Activated T-cell treated with anti-CD3 and anti-CD28 coated beads, Interleukin-2, amount 50 U/mL, for 1 hour (primary cell): Measurements from ENCODE around the gene POP7.
"Not testable (repeated sequence)": the region's sequence is repeated elsewhere in the genome, so short reads cannot be mapped to it uniquely, and the experiment has no call there.

Experiments used
- DNase-seq: peaks from one replicate; pipeline ENCODE4 v3.0.0-alpha.2; 2020

POP7 gene

DNA sequence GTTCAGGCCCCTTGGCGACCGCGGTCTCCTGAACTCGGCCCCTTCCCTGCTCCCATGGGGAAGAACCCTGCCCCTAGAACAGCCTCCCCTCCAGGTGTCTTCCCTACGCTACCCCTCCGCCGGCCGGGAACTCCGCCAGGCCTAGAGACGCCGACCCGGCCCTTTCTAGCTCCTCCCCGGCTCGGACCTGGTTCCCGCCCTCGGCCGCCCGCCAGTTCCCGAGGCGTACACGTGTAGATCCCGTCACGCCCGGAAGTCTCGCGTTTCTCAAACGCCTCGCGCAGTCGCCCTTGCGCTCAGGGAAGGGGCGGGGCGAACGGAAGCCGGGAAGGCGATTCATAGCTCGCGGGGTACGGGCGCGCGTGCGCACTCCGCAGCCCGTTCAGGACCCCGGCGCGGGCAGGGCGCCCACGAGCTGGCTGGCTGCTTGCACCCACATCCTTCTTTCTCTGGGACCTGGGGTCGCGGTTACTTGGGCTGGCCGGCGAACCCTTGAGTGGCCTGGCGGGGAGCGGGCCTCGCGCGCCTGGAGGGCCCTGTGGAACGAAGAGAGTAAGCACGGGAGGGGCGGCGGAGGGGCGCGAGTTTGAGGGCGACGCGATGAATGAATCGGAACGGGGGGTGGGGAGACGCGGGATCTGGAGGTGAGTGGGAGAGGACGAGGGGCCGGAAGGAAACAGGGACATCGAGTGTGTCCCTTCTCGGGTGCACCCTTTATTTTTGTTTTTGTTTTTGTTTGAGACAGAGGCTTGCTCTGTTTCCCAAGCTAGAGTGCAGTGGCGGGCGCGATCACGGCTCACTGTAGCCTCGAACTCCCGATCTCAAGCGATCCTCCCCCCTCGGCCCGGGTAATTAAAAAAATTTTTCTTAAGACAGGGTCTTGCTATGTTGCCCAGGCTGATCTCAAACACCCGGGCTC, at the start of gene POP7:
TSS of gene POP7 (plus strand) at position 369 of the 919 bp plus-strand sequence. CDS start 710 bp downstream, outside the sequence.
- DNase-seq: peak; percentile 97

DNA sequence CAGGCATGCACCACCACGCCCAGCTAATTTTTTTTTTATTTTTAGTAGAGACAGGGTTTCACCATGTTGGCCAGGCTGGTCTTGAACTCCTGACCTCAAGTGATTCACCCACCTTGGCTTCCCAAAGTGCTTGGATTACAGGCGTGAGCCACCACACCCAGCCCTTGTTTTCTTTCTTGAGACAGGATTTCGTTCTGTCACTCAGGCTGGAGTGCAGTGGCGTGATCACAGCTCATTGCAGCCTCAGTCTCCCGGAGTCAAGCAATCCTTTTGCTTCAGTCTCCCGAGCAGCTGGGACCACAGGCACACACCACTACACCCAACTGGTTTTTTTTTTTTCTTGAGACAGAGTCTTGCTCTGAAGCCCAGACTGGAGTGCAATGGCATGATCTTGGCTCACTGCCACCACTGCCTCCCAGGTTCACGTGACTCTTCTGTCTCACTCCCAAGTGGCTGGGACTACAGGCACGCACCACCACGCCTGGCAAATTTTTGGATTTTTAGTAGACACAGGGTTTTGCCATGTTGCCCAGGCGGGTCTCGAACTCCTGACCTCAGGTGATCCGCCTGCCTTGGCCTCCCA, 43.6 kb upstream of the POP7 start:
- DNase-seq: not testable (repeated sequence)

DNA sequence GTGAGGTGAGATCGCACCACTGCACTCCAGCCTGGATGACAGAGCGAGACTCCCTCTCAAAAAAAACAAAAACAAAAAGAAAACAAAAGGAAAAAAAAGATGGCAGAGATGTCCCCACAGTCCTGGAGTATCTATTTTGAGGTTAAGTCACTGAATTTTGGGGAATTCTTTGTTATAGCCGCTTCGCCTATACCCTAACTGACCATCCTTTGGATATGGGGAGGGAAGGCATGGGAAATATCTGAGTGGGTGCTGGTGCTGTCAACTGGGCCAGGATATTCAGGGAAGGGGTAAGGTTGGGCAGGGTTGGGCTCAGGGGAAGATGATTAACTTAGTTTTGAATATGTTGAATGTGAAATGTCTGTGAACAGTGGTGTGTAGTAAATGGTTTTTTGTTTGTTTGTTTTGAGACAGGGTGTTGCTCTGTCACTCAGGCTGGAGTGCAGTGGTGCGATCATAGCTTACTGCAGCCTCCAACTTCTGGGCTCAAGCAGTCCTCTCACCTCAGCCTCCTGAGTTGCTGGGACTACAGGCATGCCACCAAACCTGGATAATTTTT, 40.7 kb upstream of the POP7 start:
- DNase-seq: no peak

DNA sequence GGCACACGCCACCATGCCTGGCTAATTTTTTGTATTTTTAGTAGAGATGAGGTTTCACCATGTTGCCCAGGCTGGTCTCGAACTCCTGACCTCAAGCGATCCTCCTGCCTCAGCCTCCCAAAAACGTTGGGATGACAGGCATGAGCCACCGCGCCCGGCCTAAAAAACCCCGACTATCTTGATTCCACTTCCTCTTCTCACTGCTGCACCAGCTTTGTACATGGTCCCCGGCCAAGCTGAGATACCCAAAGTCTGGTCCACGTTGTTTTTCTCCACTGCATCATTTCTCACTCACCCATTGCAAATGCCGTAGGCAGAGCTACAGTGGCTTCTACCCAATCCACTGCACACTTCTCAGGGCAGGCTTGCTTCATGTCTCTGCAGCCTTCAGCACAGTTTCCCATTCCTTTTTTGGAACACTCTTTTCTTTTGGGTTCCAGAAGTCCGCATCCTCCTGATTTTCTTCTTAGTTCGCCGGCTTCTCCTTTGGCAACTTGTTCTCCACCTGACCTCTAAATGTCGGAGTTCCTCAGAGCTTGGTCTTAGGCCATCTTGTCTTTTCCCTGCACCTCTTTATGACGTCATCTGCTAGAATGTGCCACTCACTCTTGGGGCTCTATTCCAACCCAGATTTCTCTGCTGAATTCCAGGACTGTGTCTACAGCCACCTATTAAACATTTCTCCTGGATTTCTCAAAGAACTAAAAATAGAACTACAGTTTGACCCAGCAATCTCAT, 38.4 kb upstream of the POP7 start:
- no peak for DNase-seq

DNA sequence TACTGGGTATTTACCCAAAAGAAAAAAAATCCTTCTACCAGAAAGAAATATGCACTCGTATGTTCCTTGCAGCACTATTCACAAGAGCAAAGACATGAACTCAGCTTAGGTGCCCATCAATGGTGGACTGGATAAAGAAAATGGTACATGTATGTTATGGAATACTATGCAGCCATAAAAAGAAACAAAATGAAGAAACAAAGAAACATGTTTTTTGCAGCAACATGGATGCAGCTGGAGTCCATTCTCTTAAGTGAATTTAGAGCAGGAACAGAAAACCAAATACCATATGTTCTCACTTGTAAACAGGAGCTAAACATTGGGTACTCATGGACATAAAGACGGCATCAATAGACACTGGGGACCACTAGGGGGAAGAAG, 37.9 kb upstream of the POP7 start:
- no peak for DNase-seq

DNA sequence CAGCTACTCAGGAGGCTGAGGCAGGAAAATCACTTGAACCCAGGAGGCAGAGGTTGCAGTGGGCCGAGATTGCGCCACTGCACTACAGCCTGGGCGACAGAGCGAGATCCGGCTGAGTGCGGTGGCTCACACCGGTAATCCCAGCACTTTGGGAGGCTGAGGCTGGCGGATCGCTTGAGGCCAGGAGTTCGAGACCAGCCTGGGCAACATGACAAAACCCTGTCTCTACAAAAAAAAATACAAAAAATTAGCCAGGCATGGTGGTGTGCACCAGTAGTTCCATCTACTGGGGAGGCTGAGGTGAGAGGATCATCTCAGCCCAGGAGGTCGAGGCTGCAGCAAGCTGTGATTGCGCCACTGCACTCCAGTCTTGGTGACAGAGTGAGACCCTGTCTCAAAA, 36.8 kb upstream of the POP7 start:
- DNase-seq: not testable (repeated sequence)

DNA sequence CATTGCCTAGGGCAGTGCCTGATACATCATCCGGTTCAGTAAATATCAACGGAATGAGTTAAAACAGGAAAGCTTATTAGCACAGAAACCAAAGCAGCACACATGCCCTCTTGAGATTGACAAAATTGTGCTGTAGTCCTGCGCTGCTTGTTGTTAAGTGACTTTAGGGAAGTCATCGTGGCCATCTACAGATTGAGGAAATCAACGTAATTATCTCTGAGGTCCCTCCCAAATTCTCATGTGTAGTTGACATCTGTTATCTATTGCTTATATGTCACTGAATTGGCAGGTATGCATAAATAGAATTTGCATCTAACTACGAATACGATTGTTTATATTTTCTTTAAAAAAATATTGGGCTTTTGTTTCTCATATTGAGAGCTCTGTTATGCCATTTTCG, 35.8 kb upstream of the POP7 start:
- no peak for DNase-seq

DNA sequence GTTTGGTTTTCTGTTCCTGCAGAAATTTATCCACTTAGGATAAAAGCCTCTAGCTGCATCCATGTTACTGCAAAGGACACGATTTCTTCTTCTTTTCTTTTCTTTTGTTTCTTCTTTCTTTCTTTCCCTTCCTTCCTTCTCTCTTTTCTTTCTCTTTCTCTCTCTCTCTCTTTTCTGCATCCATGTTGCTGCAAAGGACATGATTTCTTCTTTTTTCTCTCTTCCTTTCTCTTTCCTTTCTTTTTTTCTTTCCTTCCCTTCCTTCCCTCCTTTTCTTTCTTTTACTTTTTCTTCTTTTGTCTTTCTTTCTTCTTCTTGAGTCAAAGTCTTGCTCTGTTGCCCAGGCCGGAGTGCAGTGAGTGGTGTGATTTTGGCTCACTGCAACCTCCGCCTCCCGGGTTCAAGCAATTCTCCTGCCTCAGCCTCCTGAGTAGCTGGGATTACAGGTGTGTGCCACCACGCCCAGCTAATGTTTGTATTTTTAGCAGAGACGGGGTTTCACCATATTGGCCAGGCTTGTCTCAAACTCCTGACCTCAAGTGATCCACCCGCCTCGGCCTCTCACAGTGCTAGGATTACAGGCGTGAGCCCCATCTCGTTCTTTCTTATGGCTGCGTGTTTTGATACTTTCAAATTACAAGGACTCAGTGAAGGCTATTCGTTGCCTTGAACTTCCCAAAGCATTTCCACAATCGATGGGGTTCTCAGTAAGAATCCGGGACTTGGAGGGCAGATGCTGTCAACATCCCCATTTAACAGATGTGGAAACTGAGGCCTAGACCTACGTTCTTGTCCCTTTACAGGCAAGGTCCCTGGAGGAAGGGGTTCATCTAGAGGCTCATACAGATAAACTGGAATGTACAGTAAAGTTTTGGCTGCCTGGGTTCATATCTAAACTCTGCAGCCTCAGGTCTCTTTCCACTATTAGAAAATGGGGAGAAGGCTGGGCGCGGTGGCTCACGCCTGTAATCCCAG, 34.3 kb upstream of the POP7 start:
- DNase-seq: no peak

DNA sequence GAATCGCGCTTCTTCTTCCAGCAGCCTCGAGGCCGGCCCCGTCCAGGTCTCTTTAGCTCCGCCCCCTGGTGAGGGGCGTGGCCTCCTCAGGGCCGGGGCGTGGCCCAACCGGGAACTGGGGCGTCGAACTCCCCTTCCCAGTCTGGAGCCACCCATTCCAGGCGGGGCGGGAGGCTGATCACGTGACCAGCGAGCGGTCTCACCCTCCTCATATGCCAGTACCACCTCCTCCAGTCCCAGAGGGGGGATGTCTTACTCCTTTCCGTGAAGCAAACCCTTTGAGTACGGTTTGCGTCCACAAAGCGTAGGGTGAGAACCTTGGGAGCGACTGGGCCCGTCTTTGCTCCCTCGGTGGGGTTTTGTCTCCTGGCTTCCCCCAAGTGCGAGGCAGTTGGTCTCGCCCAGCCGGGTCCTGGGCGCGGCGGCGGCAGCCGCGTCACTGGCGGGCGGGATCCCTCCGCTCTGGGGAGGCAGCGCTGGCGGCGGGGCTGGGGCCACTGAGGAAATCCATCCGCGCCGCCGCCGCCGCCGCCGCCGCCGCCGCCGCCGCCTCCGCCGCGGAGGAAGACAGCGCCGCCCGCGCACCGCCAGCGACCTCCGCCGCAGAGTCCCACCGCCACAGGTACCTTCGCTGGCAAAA, 32.5 kb upstream of the POP7 start, which contains the start of gene GNB2:
TSS of gene GNB2 (plus strand) at position 439 of the 640 bp plus-strand sequence. CDS start 2,526 bp downstream, outside the sequence.
- DNase-seq: peak; percentile 98

DNA sequence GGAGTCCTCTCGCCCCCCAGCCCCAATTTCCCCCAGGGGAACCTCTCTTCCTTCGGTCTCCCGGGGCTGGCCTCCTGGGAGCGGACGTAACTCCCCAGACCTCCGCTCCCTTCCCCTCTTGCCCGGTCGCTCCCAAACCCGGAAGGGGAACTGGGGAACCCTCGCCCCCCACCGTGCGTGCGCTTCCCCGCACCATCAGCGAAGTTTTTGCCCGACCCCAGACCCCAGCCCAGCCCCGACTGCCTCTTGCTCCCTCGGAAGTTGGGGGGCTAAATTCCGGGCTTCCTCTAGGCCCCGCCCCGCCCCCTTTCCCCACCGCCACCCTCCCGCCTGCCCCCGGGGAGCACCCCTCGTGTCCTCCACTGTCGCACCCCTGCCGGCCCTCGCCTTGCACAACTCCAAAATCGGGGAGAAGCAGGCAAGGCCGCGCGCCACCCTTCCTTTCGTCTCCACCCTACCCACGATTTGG, 31.9 kb upstream of the POP7 start:
- no peak for DNase-seq

DNA sequence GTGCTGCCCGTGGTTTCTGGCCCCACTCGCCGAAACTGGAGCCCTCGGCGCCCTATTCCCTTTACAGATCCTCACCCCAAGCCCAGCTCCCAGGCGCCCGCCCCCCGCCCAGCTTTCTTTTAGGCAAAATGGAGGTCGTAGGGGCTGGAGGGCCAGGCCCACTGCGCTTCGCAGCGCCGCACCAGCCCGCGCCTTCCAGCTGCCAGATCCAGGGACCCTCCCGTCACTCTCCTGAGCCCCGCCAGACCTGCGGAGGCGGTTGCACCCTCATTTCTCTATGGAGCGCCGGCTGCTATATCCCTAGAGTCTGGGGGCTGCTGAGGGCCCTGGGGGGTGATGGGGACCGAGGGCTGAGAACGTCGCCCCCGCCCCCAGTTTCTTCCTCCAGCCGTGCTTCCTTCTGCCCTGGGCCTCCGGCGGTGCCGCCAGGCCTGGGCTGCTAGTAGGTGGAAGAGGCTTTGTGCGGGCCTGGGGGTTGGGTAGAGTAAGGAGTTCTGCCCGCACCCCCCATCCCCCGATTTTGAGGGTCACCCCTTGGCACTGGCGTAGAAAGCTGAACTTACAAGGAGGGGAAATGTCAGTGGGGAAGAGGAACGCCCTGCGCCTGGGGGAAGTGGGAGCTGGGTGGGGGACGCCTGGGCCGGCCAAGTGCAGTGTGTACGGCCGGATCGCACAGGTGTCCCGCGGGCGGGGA, 31.4 kb upstream of the POP7 start:
- DNase-seq: peak; percentile 59

DNA sequence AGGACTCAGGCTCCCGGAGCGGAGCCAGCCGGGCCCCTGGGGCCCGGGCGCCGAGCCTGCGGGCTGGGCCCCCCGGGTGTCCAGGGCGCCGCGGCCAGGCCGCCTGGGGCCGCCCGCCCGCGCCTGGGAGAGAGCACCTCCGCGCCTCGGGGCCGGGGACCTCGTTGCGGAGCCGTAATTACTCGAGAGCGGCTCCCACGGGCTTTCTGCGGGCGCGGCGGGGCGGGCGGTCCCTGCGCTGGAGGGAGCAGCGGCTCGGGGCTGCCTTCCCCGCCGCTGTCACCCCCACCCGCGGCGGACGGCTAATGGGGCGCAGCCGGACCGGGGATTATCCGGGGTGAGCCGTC, 30.8 kb upstream of the POP7 start:
- DNase-seq: no peak

DNA sequence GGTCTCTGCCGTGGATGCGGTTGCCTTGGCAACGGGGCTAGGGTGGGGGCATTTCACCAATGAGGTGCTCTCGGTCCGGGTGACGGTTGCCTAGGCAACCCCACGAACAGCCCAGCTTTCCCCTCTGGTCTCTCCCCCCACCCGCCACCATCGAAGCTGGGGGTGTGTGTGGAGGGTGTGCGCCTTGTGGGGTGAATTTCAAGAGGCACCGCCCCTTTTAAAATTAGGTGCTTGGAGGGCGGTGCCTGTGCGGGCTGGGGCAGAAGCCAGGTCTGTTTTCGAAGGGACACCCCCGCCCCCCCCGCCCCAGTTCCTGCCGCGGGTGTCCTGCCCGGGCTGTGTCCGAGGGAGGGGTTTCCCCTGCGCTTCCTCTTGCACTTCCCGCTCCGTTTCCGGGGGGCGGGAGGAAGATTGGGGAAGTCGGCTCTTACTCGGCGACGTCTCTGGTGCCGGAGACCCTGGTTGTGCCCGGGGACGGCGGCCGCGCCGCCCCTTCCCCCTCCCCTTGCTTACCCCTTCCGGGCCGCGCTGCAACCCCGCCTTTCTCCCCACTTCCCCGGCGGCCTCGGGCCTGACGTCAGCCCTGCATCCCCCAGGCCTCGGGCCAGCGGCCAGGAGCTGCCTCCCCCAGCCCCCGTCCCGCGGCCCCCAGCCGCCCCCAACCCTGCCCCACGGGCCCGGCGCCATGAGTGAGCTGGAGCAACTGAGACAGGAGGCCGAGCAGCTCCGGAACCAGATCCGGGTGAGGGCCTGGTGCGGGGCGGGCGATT, 30.2 kb upstream of the POP7 start:
- DNase-seq: peak; percentile 87

DNA sequence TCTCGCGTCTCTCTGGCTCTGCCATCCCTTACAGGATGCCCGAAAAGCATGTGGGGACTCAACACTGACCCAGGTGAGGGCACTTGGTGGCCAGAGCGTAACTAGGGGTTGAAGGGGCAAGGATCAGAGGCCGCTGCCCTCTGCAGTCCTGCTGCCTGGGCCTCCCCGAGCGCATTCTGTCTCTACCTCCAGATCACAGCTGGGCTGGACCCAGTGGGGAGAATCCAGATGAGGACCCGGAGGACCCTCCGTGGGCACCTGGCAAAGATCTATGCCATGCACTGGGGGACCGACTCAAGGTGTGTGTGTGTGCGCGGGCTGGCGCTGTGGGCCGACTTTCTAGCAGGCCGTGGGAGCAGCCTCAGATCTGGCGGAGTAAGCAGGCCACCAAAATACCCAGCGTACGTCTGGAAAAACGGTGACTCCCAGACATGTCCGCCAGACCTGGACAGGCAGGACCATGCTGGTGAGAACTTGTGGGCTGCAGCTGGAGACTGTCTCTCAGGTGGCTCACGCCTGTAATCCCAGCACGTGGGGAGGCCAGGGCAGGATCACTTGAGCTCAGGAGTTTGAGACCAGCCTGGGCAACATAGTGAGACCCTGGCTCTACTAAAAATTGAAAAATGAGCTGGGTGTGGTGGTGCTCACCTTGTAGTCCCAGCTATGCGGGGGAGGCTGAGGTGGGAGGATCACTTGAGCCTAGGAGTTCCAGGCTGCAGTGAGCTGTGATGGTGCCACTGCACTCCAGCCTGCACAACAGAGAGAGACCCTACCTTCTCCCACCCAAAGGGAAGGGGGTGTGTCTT, 29.2 kb upstream of the POP7 start:
- no peak for DNase-seq

DNA sequence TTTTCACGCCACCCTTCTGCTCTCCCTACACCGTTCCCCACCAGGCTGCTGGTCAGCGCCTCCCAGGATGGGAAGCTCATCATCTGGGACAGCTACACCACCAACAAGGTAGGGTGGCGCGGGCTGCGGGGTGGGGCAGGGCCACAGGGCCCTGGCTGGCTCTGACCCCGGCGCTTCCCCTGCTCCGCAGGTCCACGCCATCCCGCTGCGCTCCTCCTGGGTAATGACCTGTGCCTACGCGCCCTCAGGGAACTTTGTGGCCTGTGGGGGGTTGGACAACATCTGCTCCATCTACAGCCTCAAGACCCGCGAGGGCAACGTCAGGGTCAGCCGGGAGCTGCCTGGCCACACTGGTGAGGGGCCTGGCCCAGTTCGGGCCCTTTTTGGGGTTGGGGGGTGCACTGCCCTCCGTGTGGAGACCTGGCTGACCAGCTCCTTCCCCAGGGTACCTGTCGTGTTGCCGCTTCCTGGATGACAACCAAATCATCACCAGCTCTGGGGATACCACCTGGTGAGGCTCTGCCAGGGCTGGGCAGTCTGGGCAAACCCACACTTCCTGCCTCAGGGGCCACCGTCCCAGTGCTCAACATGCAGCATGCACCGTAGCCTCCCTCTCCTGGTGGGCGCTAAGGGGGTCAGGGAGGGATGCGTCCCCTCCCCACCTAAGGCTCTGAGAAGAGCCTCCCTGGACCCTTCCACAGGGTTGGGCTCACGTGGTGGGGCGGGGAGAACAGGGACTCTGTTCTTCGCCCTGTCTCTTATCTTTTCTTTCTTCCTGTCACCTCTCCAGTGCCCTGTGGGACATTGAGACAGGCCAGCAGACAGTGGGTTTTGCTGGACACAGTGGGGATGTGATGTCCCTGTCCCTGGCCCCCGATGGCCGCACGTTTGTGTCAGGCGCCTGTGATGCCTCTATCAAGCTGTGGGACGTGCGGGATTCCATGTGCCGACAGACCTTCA, 28.3 kb upstream of the POP7 start:
- DNase-seq: no peak

DNA sequence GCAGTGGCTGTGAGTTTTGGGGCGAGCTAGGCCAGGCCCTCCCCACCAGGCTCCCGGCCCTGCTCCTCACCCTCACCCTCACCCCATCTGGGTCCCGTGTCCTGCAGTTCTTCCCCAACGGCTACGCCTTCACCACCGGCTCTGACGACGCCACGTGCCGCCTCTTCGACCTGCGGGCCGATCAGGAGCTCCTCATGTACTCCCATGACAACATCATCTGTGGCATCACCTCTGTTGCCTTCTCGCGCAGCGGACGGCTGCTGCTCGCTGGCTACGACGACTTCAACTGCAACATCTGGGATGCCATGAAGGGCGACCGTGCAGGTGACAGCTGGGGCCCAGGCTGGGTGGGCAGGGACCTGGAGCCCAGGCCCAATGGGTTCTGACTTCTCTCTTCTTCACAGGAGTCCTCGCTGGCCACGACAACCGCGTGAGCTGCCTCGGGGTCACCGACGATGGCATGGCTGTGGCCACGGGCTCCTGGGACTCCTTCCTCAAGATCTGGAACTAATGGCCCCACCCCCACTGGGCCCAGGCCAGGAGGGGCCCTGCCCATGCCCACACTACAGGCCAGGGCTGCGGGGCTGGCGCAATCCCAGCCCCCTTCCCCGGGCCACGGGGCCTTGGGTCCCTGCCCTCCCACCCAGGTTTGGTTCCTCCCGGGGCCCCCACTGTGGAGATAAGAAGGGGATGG, 27.5 kb upstream of the POP7 start:
- no peak for DNase-seq
